Measurements from ENCODE around the gene ERC1.

Gene ERC1

GRCh38 chr12:1283316-1283715 is 292.3 kb downstream of the ERC1 start:
- no peaks in the 10 kb centered on the region for H3K9me3 ChIP-seq (ENCODE audit: control insufficient read depth, insufficient read depth, low read length)
- H3K4me3 ChIP-seq (ENCODE audit: low read length) = no peak overlapping the region
- H3K36me3 ChIP-seq (ENCODE audit: control insufficient read depth, insufficient read depth, low read length) = no peaks in the 10 kb centered on the region
- H3K27ac ChIP-seq (ENCODE audit: low read length) = no peak overlapping the region
- no peak for DNase-seq (ENCODE audit: low read depth, low spot score)
- H3K4me1 ChIP-seq (ENCODE audit: control insufficient read depth, insufficient read depth, low read length) = no peaks in the 10 kb centered on the region
- WGBS (ENCODE audit: insufficient coverage, insufficient read length) = no CpG with 5 or more reads among the region's 2 CpGs
- no peaks in the 10 kb centered on the region for H3K27me3 ChIP-seq (ENCODE audit: control insufficient read depth, insufficient read depth, low read length)

GRCh38 chr12:1284611-1285010 is 293.6 kb downstream of the ERC1 start:
- Histone ChIP-seq H3K4me1 (ENCODE audit: control insufficient read depth, insufficient read depth, low read length) (no peaks in the 10 kb centered on the region), H3K27me3 (ENCODE audit: control insufficient read depth, insufficient read depth, low read length) (no peaks in the 10 kb centered on the region), H3K27ac (ENCODE audit: low read length) (no peak overlapping the region), H3K4me3 (ENCODE audit: low read length) (no peak overlapping the region), H3K9me3 (ENCODE audit: control insufficient read depth, insufficient read depth, low read length) (no peaks in the 10 kb centered on the region), H3K36me3 (ENCODE audit: control insufficient read depth, insufficient read depth, low read length) (no peaks in the 10 kb centered on the region)
- DNase-seq (ENCODE audit: low read depth, low spot score) = no peak
- WGBS (ENCODE audit: insufficient coverage, insufficient read length) = no CpG with 5 or more reads among the region's 4 CpGs

GRCh38 chr12:1287446-1287975 is 296.5 kb downstream of the ERC1 start:
- Histone ChIP-seq H3K4me1 (ENCODE audit: control insufficient read depth, insufficient read depth, low read length) (no peaks in the 10 kb centered on the region), H3K27ac (ENCODE audit: low read length) (no peak overlapping the region), H3K36me3 (ENCODE audit: control insufficient read depth, insufficient read depth, low read length) (no peaks in the 10 kb centered on the region), H3K9me3 (ENCODE audit: control insufficient read depth, insufficient read depth, low read length) (no peaks in the 10 kb centered on the region), H3K27me3 (ENCODE audit: control insufficient read depth, insufficient read depth, low read length) (no peaks in the 10 kb centered on the region), H3K4me3 (ENCODE audit: low read length) (no peak overlapping the region)
- WGBS (ENCODE audit: insufficient coverage, insufficient read length) = no CpG with 5 or more reads among the region's 3 CpGs
- DNase-seq (ENCODE audit: low read depth, low spot score) = no peak

GRCh38 chr12:1288333-1288732 is 297.3 kb downstream of the ERC1 start:
- Histone ChIP-seq H3K9me3 (ENCODE audit: control insufficient read depth, insufficient read depth, low read length) (no peaks in the 10 kb centered on the region), H3K27me3 (ENCODE audit: control insufficient read depth, insufficient read depth, low read length) (no peaks in the 10 kb centered on the region), H3K27ac (ENCODE audit: low read length) (no peak overlapping the region), H3K4me3 (ENCODE audit: low read length) (no peak overlapping the region), H3K4me1 (ENCODE audit: control insufficient read depth, insufficient read depth, low read length) (no peaks in the 10 kb centered on the region), H3K36me3 (ENCODE audit: control insufficient read depth, insufficient read depth, low read length) (no peaks in the 10 kb centered on the region)
- DNase-seq (ENCODE audit: low read depth, low spot score) = no peak
- no CpG with 5 or more reads among the region's 7 CpGs for WGBS (ENCODE audit: insufficient coverage, insufficient read length)

GRCh38 chr12:1289371-1290155 is 298.5 kb downstream of the ERC1 start:
- no peaks in the 10 kb centered on the region for H3K36me3 ChIP-seq (ENCODE audit: control insufficient read depth, insufficient read depth, low read length)
- H3K4me3 ChIP-seq (ENCODE audit: low read length) = no peak overlapping the region
- H3K27me3 ChIP-seq (ENCODE audit: control insufficient read depth, insufficient read depth, low read length) = no peaks in the 10 kb centered on the region
- no peak overlapping the region for H3K27ac ChIP-seq (ENCODE audit: low read length)
- no peak for DNase-seq (ENCODE audit: low read depth, low spot score)
- H3K4me1 ChIP-seq (ENCODE audit: control insufficient read depth, insufficient read depth, low read length) = no peaks in the 10 kb centered on the region
- WGBS (ENCODE audit: insufficient coverage, insufficient read length) = 100% methylated on average over 1 of the region's 7 CpGs
- no peaks in the 10 kb centered on the region for H3K9me3 ChIP-seq (ENCODE audit: control insufficient read depth, insufficient read depth, low read length)

- no peaks in the 10 kb centered on the region for H3K36me3 ChIP-seq (ENCODE audit: control insufficient read depth, insufficient read depth, low read length)
- no peak for DNase-seq (ENCODE audit: low read depth, low spot score)
Measured at GRCh38 chr12:1290716-1291115, 299.7 kb downstream of the ERC1 start.

GRCh38 chr12:1291601-1292332 is 300.7 kb downstream of the ERC1 start:
- no peak for DNase-seq (ENCODE audit: low read depth, low spot score)
- Histone ChIP-seq H3K4me1 (ENCODE audit: control insufficient read depth, insufficient read depth, low read length) (no peaks in the 10 kb centered on the region), H3K27me3 (ENCODE audit: control insufficient read depth, insufficient read depth, low read length) (no peaks in the 10 kb centered on the region), H3K9me3 (ENCODE audit: control insufficient read depth, insufficient read depth, low read length) (no peaks in the 10 kb centered on the region), H3K36me3 (ENCODE audit: control insufficient read depth, insufficient read depth, low read length) (no peaks in the 10 kb centered on the region), H3K27ac (ENCODE audit: low read length) (no peak overlapping the region), H3K4me3 (ENCODE audit: low read length) (no peak overlapping the region)
- WGBS (ENCODE audit: insufficient coverage, insufficient read length) = no CpG with 5 or more reads among the region's 8 CpGs

More at GRCh38 chr12:1290716-1291115, 299.7 kb downstream of the ERC1 start:
- H3K4me3 ChIP-seq (ENCODE audit: low read length) = no peak overlapping the region
- no CpG with 5 or more reads among the region's 3 CpGs for WGBS (ENCODE audit: insufficient coverage, insufficient read length)
- no peaks in the 10 kb centered on the region for H3K9me3 ChIP-seq (ENCODE audit: control insufficient read depth, insufficient read depth, low read length)
- no peak overlapping the region for H3K27ac ChIP-seq (ENCODE audit: low read length)
- no peaks in the 10 kb centered on the region for H3K4me1 ChIP-seq (ENCODE audit: control insufficient read depth, insufficient read depth, low read length)
- no peaks in the 10 kb centered on the region for H3K27me3 ChIP-seq (ENCODE audit: control insufficient read depth, insufficient read depth, low read length)

GRCh38 chr12:1293901-1294300 is 302.9 kb downstream of the ERC1 start:
- Histone ChIP-seq H3K4me3 (ENCODE audit: low read length) (no peak overlapping the region), H3K9me3 (ENCODE audit: control insufficient read depth, insufficient read depth, low read length) (no peaks in the 10 kb centered on the region), H3K4me1 (ENCODE audit: control insufficient read depth, insufficient read depth, low read length) (no peaks in the 10 kb centered on the region), H3K27ac (ENCODE audit: low read length) (no peak overlapping the region), H3K27me3 (ENCODE audit: control insufficient read depth, insufficient read depth, low read length) (no peaks in the 10 kb centered on the region), H3K36me3 (ENCODE audit: control insufficient read depth, insufficient read depth, low read length) (no peaks in the 10 kb centered on the region)
- WGBS (ENCODE audit: insufficient coverage, insufficient read length) = no CpG with 5 or more reads among the region's 1 CpG
- no peak for DNase-seq (ENCODE audit: low read depth, low spot score)

- Histone ChIP-seq H3K4me3 (ENCODE audit: low read length) (no peak overlapping the region), H3K27ac (ENCODE audit: low read length) (no peak overlapping the region)
Measured at GRCh38 chr12:1297206-1297605, 306.2 kb downstream of the ERC1 start.

GRCh38 chr12:1297639-1298175 is 306.7 kb downstream of the ERC1 start:
- no peak overlapping the region for H3K27ac ChIP-seq (ENCODE audit: low read length)
- no peaks in the 10 kb centered on the region for H3K4me1 ChIP-seq (ENCODE audit: control insufficient read depth, insufficient read depth, low read length)
- no peaks in the 10 kb centered on the region for H3K36me3 ChIP-seq (ENCODE audit: control insufficient read depth, insufficient read depth, low read length)
- no peaks in the 10 kb centered on the region for H3K27me3 ChIP-seq (ENCODE audit: control insufficient read depth, insufficient read depth, low read length)
- no peak overlapping the region for H3K4me3 ChIP-seq (ENCODE audit: low read length)
- 100% methylated on average over 2 of the region's 4 CpGs for WGBS (ENCODE audit: insufficient coverage, insufficient read length)
- no peaks in the 10 kb centered on the region for H3K9me3 ChIP-seq (ENCODE audit: control insufficient read depth, insufficient read depth, low read length)
- no peak for DNase-seq (ENCODE audit: low read depth, low spot score)

More at GRCh38 chr12:1297206-1297605, 306.2 kb downstream of the ERC1 start:
- no peaks in the 10 kb centered on the region for H3K9me3 ChIP-seq (ENCODE audit: control insufficient read depth, insufficient read depth, low read length)
- no CpG with 5 or more reads among the region's 3 CpGs for WGBS (ENCODE audit: insufficient coverage, insufficient read length)
- H3K27me3 ChIP-seq (ENCODE audit: control insufficient read depth, insufficient read depth, low read length) = no peaks in the 10 kb centered on the region
- no peaks in the 10 kb centered on the region for H3K36me3 ChIP-seq (ENCODE audit: control insufficient read depth, insufficient read depth, low read length)
- H3K4me1 ChIP-seq (ENCODE audit: control insufficient read depth, insufficient read depth, low read length) = no peaks in the 10 kb centered on the region
- no peak for DNase-seq (ENCODE audit: low read depth, low spot score)

Measured in iPS DF 6.9 (cell line).